Left renal cortex interstitium (tissue), 4 donors: Measurements from ENCODE around the gene TMEM247. TPM values are rescaled to one million over a fixed set of nuclear protein-coding genes. Genes with fewer than 3 reads are reported as not detected.
A peak's percentile ranks its signal among the peaks of the same experiment; 100 is the strongest.
"Not testable (repeated sequence)": the region's sequence is repeated elsewhere in the genome, so short reads cannot be mapped to it uniquely, and the experiment has no call there.

Source experiments
- DNase-seq, 4 donors: peaks; one replicate each; pipeline ENCODE4 v3.0.0-alpha.2; 2013; ENCODE audit warnings: low read depth in 4 of 4, low spot score in 2 of 4, missing footprints in 1 of 4
- polyA plus RNA-seq, 4 donors: library from polyadenylated mRNA; unstranded; fragments of 120-200 nt; gene quantifications; one replicate each; pipeline ENCODE4 v1.2.1, GENCODE V29; 2013; ENCODE audit not compliant: insufficient read length in 4 of 4

Gene TMEM247
- polyA plus RNA-seq, 4 donors, result not detected

GRCh38 chr2:46458763-46459500 is 20.4 kb upstream of the TMEM247 start:
- DNase-seq, result no peak

GRCh38 chr2:46459694-46460093 is 19.7 kb upstream of the TMEM247 start:
- DNase-seq, result no peak

- peak; percentile 40 to 58 (median 52) for DNase-seq
These were observed 19.0 kb upstream of the TMEM247 start for GRCh38 chr2:46460241-46460921.

- peak in 2 of 4 donors; percentile 43 to 51 for DNase-seq
These were observed 18.2 kb upstream of the TMEM247 start for GRCh38 chr2:46461011-46461674.

- no peak for DNase-seq
These were observed 17.6 kb upstream of the TMEM247 start for GRCh38 chr2:46461709-46462171.

GRCh38 chr2:46462936-46463335 is 16.4 kb upstream of the TMEM247 start:
- DNase-seq, result no peak

- DNase-seq, result no peak
These were observed 10.2 kb upstream of the TMEM247 start for GRCh38 chr2:46469116-46469515.

GRCh38 chr2:46469700-46470099 is 9.7 kb upstream of the TMEM247 start:
- DNase-seq, result no peak

GRCh38 chr2:46470114-46470628 is 9.2 kb upstream of the TMEM247 start:
- DNase-seq, result no peak

GRCh38 chr2:46471019-46471583 is 8.3 kb upstream of the TMEM247 start:
- no peak for DNase-seq

- DNase-seq, result no peak
These were observed 7.7 kb upstream of the TMEM247 start for GRCh38 chr2:46471697-46472096.

- not testable (repeated sequence) for DNase-seq
These were observed 7.2 kb upstream of the TMEM247 start for GRCh38 chr2:46472165-46472564.

- DNase-seq, result not testable (repeated sequence)
These were observed 1.9 kb upstream of the TMEM247 start for GRCh38 chr2:46477462-46477861.

GRCh38 chr2:46477925-46478324 is 1.4 kb upstream of the TMEM247 start:
- no peak for DNase-seq

GRCh38 chr2:46480562-46480961 is 1.2 kb downstream of the TMEM247 start:
- DNase-seq, result no peak

- DNase-seq, result no peak
These were observed 2.1 kb downstream of the TMEM247 start for GRCh38 chr2:46481198-46482193.

- no peak for DNase-seq
These were observed 3.1 kb downstream of the TMEM247 start for GRCh38 chr2:46482490-46482889.

- no peak for DNase-seq
These were observed 5.6 kb downstream of the TMEM247 start for GRCh38 chr2:46485002-46485401.

- DNase-seq, result no peak
These were observed 7.1 kb downstream of the TMEM247 start for GRCh38 chr2:46486436-46486835.
